Superior temporal gyrus (tissue), 1 donor: ENCODE results near the gene TPD52L1.
A peak's percentile ranks its signal among the peaks of the same experiment; 100 is the strongest.
"Not testable (repeated sequence)": the region's sequence is repeated elsewhere in the genome, so short reads cannot be mapped to it uniquely, and the experiment has no call there.

ENCODE experiments used
- DNase-seq: peaks from one replicate; pipeline ENCODE4 v3.0.0-alpha.2; 2016; ENCODE audit errors: extremely low spot score

Gene TPD52L1

DNA sequence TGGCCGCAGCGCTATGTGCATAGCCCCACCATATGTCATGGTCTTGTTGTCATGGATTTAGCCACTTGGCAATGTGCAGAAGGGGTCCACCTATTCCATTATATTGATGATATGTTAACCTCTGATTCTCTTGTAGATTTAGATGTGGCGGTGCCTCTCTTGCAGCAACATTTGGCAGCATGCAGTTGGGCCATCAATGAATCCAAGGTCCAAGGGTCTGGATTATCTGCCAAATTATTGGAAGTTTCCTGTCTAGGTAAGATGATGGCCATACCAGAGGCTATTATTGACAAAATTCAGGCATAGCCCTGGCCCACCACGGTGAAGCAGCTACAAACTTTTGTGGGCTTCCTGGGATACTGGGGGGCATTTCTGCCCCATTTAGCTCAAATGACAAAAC, 116.8 kb downstream of the TPD52L1 start:
- DNase-seq, result no peak

GRCh38 chr6:125271486-125272159, 118.0 kb downstream of the TPD52L1 start:
- no peak for DNase-seq

DNA sequence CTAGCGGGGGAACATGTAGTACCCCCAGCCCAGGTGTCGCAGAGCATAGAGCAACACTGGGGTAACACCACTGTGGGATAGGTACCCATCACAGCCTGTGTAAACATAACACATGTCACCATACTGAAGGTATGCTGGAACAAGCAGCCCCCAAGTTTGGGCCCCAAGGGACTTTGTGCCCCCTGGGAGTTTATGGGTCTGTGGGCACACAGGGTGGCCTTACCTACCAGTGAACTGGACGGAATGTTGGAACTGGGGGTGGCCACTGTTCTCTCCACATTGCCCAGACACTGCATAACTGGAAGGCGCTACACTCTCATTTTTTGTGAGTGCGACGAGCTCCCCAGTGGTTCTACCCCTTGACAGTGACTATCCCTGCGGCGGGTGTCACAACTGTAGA, 119.7 kb downstream of the TPD52L1 start:
- no peak for DNase-seq

- DNase-seq, result no peak
Measured at GRCh38 chr6:125273965-125274364, 120.4 kb downstream of the TPD52L1 start.

DNA sequence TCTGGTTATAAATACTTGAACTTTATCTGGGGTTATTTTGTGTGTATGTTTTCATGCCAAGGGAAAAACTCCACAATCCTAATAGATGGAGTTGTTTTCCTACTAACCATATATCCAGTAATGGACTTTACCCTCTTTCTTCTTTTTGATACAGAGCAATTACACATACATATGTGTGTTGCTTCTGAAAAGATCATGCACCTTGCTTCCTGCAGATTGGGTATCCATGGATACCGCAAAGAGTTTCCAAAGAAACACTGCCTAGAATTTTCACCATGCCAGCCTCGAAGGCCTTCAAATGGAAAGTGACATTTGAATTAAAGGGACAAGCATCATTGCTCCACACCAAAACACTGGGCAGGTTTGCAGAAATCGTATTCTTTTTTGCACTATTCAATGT, 121.4 kb downstream of the TPD52L1 start:
- DNase-seq, result no peak

- no peak for DNase-seq
Measured at GRCh38 chr6:125275779-125276178, 122.2 kb downstream of the TPD52L1 start.

- DNase-seq, result no peak
Measured at GRCh38 chr6:125277838-125278237, 124.3 kb downstream of the TPD52L1 start.

- no peak for DNase-seq
Measured at GRCh38 chr6:125279961-125280360, 126.4 kb downstream of the TPD52L1 start.

- DNase-seq, result not testable (repeated sequence)
Measured at GRCh38 chr6:125280370-125281035, 126.9 kb downstream of the TPD52L1 start.

DNA sequence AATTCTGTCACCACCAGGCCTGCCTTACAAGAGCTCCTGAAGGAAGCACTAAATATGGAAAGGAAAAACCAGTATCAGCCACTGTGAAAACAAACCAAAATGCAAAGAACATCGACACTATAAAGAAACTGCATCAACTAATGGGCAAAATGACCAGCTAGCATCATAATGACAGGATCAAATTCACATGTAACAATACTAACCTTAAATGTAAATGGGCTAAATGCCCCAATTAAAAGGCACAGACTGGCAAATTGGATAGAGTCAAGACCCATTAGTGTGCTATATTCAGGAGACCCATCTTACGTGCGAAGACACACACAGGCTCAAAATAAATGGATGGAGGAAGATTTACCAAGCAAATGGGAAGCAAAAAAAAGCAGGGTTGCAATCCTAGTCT, 128.9 kb downstream of the TPD52L1 start:
- not testable (repeated sequence) for DNase-seq

GRCh38 chr6:125285353-125285752, 131.8 kb downstream of the TPD52L1 start:
- DNase-seq, result no peak

GRCh38 chr6:125285936-125286335, 132.4 kb downstream of the TPD52L1 start:
- no peak for DNase-seq

- no peak for DNase-seq
Measured at GRCh38 chr6:125287718-125288117, 134.1 kb downstream of the TPD52L1 start.

DNA sequence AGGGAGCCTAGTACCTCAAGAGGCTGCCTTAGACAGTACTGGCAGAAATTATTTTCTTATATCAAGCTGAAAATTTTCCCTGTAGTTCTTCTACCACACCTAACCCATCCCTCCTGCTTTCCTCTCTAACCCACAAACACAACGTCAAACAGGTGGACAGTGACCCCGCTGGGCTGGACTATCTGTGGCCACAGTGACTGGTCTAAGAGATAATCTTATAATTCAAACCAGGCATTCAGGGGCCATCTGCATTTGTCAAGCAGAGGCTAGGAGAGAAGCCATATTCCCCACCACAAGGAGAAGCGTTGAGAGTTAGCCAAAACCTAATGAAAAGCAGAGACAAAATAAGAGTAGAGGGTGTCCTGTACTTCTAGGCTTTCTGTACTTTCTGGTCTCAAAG, 140.0 kb downstream of the TPD52L1 start:
- no peak for DNase-seq

DNA sequence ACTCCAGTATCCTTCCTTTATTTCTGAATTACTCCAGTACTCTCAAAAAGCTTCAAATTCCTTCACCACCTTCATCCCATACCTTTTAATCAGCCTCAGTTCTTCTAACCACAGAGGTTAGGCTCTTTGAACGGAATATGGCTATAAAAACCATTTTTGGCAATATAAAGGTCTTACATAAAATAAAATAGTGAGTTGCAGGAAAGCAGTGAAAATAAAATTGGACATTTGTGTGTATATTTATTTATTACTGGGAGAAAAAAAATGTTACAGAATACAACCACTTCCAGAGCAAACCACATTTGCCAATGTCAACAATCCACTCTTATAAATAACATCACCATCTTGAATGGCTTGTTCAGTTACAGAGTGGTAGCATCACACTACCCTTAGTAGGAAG, 140.5 kb downstream of the TPD52L1 start:
- DNase-seq, result no peak

- DNase-seq, result no peak
Measured at GRCh38 chr6:125294925-125295324, 141.4 kb downstream of the TPD52L1 start.

GRCh38 chr6:125296471-125296870, 142.9 kb downstream of the TPD52L1 start:
- no peak for DNase-seq

GRCh38 chr6:125299257-125299656, 145.7 kb downstream of the TPD52L1 start:
- no peak for DNase-seq

DNA sequence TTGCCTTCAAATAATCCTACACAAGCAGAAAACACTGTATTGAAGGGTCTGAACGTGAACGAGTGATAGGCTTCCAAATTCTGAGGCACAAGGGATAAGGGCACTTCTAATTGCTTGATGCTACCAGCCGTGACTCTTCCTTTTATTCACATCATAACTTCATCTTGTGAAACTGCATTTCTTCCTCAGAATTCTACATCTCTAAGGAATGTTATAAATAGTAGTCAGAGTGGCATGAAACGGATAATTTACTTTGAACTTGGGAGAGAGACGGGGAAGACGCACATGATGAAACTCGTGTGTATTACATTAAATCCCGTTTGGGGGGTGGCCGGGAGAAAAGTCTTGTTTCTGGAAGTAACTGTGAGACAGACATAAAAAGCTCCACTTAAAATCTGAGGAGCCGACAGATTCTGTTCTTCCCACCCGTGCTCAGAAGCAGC, 147.4 kb downstream of the TPD52L1 start:
- peak; percentile 40 for DNase-seq

DNA sequence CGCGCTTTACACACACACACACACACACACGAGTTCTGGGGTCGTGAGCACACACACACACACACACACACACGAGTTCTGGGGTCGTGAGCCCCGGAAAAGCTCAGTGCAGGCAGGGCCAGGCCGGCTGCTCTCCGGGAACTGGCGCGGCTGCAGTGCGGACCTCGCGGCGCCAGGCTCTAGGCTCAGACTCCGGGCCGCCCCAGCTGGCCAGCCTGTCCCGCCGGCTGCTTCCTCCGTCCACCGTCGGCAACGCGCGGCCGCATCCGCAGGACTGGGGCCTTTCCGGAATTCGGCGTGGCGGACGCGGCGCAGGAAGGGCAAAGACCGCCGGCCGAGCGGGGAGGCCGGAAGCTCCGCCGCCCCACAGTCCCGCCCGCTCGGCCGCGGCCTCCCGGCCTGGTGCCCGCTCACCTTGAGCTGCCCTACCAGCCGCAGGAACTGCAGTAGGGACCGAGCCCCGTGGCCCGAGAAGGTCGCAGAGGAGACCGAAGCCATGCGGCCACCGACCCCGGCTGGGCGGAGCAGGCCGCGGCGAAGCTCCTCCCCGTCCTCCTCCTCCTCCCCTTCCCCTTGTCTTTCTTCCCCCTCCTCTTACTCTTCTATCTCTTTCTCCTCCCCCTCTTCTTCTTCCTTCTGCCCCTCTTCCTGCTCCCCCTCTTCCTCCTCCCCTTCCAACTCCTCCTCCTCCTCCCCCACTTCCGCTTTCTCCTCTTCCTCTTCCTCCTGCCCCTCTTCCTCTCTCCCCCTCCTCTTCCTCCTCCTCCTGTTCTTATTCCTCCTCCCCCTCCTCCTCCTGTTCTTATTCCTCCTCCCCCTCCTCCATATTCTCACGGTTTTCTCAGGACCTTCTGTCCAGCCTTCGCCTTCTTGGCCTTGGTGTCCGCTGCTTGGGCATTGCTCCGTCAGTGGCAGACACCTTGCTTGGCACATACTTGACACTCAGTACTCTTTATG, 148.1 kb downstream of the TPD52L1 start, which contains the start of gene HDDC2:
Gene HDDC2, minus strand, starts transcription at position 533 of the 957 bp plus-strand sequence. Its CDS starts 35 bp downstream, at position 498.
- DNase-seq, result no peak

- no peak for DNase-seq
Measured at GRCh38 chr6:125302840-125303511, 149.4 kb downstream of the TPD52L1 start.

DNA sequence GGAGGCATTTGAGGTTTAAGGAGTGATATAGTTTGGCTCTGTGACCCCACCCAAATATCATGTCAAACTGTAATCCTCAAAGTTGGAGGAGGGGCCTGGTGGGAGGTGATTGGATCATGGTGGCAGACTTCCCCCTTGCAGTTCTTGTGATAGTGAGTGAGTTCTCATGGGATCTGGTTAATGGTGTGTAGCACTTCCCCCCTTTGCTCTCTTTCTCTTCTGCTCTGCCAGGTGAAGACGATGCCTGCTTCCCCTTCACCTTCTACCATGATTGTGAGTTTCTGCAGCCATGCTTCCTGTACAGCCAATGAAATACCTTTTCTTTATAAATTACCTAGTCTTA, 149.9 kb downstream of the TPD52L1 start:
- no peak for DNase-seq
